ENCODE data around the gene SPEF2. TPM values are rescaled to one million over a fixed set of nuclear protein-coding genes. Genes with fewer than 3 reads are reported as not detected.

The SPEF2 gene
- total RNA-seq, 1 donor from 2014 or later, result 10.8 TPM

DNA sequence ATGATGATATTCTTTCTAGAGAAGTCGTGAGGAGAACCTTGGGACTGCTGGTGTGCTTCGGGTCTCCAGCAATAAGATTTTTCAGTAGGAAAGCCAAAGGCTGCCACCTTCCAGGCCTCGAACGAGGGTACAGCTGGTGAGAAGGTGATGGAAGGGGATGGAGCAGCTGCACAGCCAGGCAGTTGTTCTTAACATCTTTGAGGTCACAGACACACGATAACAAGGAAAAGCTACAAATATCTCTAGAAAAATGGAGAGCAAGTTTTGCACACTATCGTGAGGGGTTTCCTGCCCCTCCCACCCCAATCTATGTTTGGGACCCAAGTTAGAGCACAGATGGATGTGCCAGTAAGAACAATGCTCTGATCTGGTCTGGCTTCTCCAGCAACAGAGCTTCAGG lies 232.2 kb downstream of the SPEF2 start:
- Histone ChIP-seq H3K4me1 (peaks cover 35% of the 10 kb centered on the region), H3K36me3 (no peaks in the 10 kb centered on the region), H3K27me3 (no peaks in the 10 kb centered on the region), H3K9me3 (peaks cover 3% of the 10 kb centered on the region), H3K27ac (no peak overlapping the region), H3K4me3 (no peak overlapping the region)
- TF ChIP-seq POLR2A (IDR thresholded peaks at IDR 0.05) (no peak), POLR2AphosphoS5 (IDR thresholded peaks at IDR 0.05; ENCODE audit: insufficient read depth in 1 of 2, low read depth in 1 of 2) (no peak)
- TF ChIP-seq, protein P1, sequence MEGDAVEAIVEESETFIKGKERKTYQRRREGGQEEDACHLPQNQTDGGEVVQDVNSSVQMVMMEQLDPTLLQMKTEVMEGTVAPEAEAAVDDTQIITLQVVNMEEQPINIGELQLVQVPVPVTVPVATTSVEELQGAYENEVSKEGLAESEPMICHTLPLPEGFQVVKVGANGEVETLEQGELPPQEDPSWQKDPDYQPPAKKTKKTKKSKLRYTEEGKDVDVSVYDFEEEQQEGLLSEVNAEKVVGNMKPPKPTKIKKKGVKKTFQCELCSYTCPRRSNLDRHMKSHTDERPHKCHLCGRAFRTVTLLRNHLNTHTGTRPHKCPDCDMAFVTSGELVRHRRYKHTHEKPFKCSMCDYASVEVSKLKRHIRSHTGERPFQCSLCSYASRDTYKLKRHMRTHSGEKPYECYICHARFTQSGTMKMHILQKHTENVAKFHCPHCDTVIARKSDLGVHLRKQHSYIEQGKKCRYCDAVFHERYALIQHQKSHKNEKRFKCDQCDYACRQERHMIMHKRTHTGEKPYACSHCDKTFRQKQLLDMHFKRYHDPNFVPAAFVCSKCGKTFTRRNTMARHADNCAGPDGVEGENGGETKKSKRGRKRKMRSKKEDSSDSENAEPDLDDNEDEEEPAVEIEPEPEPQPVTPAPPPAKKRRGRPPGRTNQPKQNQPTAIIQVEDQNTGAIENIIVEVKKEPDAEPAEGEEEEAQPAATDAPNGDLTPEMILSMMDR (IDR thresholded peaks at IDR 0.05), result no peak
- intact Hi-C loops (cut with DNase I), result no loop called here
- no peak for DNase-seq (ENCODE audit: extremely low spot score in 2 of 2)

DNA sequence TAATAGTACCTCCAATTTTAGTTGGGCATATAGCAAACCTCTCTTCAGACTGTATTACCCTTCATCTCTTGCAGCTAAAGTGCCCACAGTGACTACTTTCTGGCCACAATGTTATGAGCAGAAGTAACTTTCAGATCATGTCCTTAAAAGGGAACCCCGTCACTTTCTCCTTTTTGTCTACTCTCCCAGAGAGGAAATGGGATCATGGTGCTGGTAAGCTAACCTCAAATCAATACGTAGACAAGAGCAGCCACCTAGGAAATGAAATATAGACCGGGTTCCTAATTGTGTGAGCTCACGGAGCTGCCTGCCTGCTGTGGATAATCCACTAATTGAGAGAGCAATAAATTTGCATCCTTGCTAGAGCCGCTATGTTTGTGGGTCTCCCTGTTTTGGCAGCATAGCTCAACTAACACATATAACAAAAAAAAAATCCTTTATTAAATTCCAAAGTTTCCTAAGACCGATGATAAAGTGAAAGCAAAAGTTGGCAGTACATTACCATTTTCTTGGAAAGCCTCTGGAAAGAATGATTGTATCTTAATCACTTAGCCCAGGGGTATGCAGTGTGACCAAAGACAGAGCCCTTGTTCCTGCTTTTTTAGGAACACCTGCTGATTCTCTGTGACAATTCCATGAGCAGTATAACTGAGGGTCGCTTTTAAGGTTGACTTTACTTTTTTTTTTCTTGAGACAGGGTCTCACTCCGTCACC lies 233.5 kb downstream of the SPEF2 start:
- Histone ChIP-seq H3K27ac (no peak overlapping the region), H3K27me3 (no peaks in the 10 kb centered on the region), H3K36me3 (no peaks in the 10 kb centered on the region), H3K4me3 (peak overlapping the region; percentile 10 to 21), H3K4me1 (peaks cover 35% of the 10 kb centered on the region), H3K9me3 (no peaks in the 10 kb centered on the region)
- no peak for DNase-seq (ENCODE audit: extremely low spot score in 2 of 2)
- no peak for TF ChIP-seq POLR2A (IDR thresholded peaks at IDR 0.05)
- no peak for TF ChIP-seq POLR2AphosphoS5 (IDR thresholded peaks at IDR 0.05; ENCODE audit: insufficient read depth in 1 of 2, low read depth in 1 of 2)
- TF ChIP-seq, protein P1 (IDR thresholded peaks at IDR 0.05), result no peak
- intact Hi-C loops (cut with DNase I), result no loop called here

DNA sequence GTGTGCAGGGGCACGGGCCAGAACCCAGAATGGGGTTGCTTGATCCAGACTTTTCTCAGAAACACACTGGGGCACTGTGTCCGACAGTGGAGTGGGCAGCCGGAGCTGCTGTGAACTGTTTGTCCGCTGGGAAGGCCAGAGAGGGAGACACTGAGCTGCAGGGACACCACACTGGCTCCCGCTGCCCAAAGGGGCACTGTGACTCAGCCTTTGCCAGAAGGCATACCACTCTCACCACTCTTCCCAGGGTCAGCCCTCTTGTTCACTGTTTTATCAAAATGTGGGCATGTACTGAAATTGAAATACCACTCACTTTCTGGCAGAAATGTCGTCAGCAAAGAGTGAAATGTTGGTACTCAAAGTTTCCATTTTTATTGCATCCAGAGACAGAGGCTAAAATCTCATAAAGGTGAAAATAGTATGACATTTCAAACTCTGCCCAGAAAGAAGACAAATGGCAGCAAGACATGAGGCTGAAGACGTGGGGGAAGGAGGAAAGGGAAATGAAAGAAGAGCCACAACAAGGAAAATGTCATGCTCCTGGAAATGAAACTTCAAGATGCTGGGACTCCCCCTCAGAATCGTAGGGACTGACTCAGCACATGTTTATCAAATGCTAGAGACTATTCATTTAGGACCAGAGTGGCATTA lies 234.5 kb downstream of the SPEF2 start:
- H3K36me3 ChIP-seq, result no peaks in the 10 kb centered on the region
- H3K4me1 ChIP-seq, result peaks cover 35% of the 10 kb centered on the region
- TF ChIP-seq POLR2AphosphoS5 (IDR thresholded peaks at IDR 0.05; ENCODE audit: insufficient read depth in 1 of 2, low read depth in 1 of 2) (no peak), POLR2A (IDR thresholded peaks at IDR 0.05) (no peak)
- TF ChIP-seq, protein P1 (IDR thresholded peaks at IDR 0.05), result no peak
- no peaks in the 10 kb centered on the region for H3K27me3 ChIP-seq
- intact Hi-C loops (cut with DNase I), result no loop called here
- no peak overlapping the region for H3K4me3 ChIP-seq
- H3K9me3 ChIP-seq, result no peaks in the 10 kb centered on the region
- no peak for DNase-seq (ENCODE audit: extremely low spot score in 2 of 2)
- H3K27ac ChIP-seq, result peak overlapping the region; percentile 4

DNA sequence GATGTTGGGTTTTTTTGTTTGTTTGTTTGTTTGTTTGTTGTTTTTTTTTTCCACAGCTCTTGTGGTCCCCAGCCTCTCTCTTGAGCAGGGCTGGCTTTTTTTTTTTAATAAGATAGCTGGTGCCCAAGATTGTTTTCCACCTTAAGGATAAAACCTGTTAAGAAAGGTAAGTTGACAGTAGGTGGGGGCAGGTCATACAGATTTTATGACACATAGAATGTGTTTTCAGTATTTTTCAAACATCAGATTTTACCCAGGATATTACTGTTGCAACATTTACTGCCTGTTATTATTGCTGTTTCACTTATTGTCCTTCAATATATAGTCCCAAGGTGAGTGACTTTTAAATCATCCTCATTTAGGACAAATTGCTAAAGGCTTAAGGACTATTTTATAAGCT lies 235.1 kb downstream of the SPEF2 start:
- intact Hi-C loops (cut with DNase I), result no loop called here
- Histone ChIP-seq H3K27me3 (no peaks in the 10 kb centered on the region), H3K36me3 (no peaks in the 10 kb centered on the region), H3K4me1 (peaks cover 35% of the 10 kb centered on the region), H3K4me3 (no peak overlapping the region), H3K9me3 (no peaks in the 10 kb centered on the region), H3K27ac (peak overlapping the region; percentile 4)
- TF ChIP-seq POLR2A (IDR thresholded peaks at IDR 0.05) (no peak), POLR2AphosphoS5 (IDR thresholded peaks at IDR 0.05; ENCODE audit: insufficient read depth in 1 of 2, low read depth in 1 of 2) (no peak)
- TF ChIP-seq, protein P1 (IDR thresholded peaks at IDR 0.05), result no peak
- DNase-seq (ENCODE audit: extremely low spot score in 2 of 2), result no peak

DNA sequence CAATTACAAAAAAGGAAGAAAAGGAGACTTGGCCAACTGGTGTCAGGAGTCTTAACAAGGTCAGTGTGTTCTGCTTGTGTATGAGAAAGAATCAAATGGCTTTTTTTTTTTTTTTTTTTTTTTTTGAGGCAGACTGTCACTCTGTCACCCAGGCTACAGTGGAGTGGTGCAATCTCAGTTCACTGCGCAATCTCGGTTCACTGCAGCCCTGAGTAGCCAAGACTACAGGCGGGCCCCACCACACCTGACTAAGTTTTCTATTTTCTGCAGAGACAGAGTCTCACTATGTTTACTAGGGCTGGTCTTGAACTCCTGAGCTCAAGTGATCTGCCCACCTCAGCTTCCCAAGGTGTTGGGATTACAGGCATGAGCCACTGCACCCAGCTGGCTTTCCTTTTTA lies 236.0 kb downstream of the SPEF2 start:
- intact Hi-C loops (cut with DNase I), result no loop called here
- DNase-seq (ENCODE audit: extremely low spot score in 2 of 2), result no peak
- Histone ChIP-seq H3K4me1 (peaks cover 35% of the 10 kb centered on the region), H3K9me3 (no peaks in the 10 kb centered on the region), H3K27ac (peak overlapping the region; percentile 63), H3K4me3 (no peak overlapping the region), H3K36me3 (no peaks in the 10 kb centered on the region), H3K27me3 (no peaks in the 10 kb centered on the region)
- TF ChIP-seq, protein P1 (IDR thresholded peaks at IDR 0.05), result no peak
- TF ChIP-seq POLR2AphosphoS5 (IDR thresholded peaks at IDR 0.05; ENCODE audit: insufficient read depth in 1 of 2, low read depth in 1 of 2) (no peak), POLR2A (IDR thresholded peaks at IDR 0.05) (no peak)

Data from vagina (tissue), 2 donors.